GM11168 (cell line): Measurements from ENCODE around the gene AMER1.

Source experiments
- in situ Hi-C: fragments of 300-500 bp; cut with MboI; formaldehyde crosslinking; loops from one replicate; pipeline ENCODE4 v1.12.0; 2022; ENCODE audit warnings: low sequenced_read_pairs; ENCODE audit not compliant: unreplicated experiment

The AMER1 gene

DNA sequence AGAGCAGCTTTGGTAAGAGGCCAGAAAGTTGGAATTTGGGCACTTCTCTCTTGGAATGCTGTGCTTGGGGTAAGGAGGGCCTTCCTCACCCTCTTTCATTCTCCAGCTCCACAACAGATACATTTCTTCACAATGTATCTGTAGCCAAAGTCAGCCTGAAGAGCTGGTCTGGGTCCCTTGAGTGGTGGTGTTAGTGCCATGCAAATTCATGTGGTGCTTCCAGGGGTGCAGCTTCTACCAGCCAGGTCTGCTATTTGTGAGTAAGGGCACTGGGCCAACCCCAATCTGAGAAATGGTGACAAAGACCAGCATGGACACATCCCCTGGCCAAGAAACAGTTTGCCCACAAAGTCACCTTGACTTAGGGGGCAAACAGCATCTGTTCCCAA, 17.8 kb downstream of the AMER1 start:
- in situ Hi-C loops, result no loop called here

DNA sequence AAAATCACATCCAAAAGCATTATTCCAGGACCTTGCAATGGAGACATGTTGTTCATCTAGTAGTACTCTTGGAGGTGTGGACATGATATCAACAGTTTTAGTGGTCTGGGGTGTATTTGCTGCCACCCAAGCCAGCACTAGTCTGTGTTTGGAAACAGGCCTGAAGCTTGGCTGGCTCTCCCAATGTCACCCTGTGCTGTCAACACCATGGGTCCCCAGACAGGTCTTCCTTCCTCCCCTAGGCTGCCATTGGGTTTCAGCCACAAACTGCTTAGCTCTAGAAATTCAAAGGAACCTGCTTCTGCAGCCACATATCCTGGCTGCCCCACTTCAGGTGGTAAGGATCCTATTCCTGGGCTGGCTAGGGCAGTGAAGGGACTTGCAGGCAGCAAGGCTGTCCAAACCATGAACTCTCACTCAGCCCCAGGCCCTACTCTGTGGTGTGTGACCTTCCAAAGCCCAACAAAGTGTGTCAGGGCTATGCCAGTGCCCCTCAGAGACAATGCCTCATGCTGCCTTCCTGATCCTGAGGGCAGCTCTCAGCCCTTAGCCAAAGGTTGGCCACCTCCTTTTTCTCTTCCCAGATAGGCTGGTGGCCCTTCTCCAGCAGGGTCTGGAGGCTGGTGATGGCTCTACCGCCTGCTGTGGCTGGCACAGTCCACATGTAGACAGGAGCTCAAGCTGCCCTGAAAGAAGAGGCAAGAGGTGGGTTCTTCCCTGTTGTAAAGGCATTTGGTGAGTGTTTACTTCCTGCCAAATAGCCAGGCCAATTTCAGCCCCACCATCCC, 18.3 kb downstream of the AMER1 start:
- in situ Hi-C loops, result no loop called here

DNA sequence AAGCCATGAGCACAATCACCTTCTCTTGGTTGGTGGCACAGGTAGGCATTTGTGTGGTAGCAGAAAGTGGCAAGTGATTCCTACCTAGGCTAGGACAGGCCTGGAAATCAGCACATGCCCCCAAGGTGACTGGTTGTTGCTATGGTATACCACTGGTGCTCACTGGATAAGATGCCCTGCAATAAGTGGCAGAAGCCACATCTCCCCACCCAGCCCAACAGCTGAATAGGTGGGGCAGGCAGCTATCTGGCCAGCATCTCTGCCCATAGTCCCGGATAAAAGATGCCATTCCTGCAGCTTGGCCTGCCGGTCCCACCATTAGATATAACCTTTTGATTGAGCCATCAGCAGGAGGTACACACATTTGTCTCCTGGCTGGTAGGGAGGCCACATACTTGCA, 21.1 kb downstream of the AMER1 start:
- in situ Hi-C loops, result no loop called here

DNA sequence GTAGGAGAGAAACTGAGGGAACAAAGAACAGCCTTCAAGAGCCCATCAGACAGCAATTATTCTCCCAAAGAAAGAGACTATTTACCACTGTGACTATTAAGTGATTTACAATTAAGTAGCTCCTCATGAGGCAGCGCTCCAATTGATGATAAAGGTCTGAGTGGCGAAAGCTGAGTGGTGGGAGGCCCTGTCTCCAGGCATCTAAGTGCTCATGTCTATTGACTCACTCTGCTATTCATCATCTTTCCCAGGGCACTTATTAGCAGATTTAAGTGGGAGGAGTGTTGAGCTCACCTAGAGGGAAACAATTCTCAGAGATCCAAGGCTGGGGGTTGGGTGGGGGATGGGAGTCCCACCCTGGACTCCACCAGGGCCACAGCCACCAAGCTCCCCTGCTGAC, 23.3 kb downstream of the AMER1 start:
- in situ Hi-C loops, result no loop called here

DNA sequence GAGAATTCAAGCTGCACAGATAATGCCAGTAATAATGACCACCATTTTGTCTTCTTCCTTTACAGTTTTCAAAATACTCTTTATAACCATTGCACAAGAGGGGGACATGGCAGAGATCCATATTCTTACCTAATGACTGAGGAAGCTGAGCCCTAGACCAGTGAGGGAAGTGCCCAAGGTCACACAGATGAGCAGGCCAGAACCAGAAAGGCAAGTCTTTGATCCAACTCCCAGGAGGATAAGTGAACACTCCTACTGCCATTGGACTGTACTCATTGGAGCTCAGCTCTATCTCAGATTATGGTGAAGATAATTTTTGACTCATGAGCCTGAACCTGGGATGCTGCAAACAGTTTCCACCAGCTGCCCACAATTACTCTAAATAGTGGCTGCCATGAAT, 28.6 kb downstream of the AMER1 start:
- in situ Hi-C loops, result no loop called here

DNA sequence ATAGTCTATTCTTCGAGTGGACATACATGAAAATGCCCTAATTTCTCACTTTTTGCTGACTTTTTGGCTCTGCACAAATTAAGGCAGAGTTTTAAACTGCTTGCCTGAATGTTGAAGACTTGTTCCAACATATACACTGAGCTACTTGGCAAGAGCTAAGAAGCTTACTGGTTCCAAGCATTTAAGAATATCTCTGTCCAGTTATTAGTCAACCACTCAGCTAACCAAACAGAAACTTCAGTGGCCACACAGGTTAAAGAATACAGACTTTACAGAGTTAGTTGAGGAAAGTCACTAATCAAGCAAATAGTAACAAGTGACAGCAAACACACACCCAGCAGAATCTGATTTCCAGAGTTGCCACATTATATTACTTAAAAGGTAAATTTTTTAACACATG, 35.5 kb downstream of the AMER1 start:
- in situ Hi-C loops, result no loop called here

DNA sequence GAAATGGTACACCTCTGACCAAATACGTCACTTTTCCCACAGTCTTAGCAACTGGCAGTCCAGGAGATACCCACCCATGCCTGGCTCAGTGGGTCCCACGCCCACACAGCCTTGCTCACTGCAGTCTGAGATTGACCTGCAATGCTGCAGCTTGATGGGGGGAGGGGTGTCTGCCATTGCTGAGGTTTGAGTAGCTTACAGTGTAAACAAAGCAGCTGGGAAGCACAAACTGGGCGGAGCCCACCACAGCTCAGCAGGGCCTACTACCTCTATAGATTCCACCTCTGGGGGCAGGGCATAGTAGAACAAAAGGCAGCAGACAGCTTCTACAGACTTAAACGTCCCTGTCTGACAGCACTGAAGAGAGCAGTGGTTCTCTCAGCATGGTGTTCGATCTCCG, 52.7 kb downstream of the AMER1 start:
- in situ Hi-C loops, result no loop called here

DNA sequence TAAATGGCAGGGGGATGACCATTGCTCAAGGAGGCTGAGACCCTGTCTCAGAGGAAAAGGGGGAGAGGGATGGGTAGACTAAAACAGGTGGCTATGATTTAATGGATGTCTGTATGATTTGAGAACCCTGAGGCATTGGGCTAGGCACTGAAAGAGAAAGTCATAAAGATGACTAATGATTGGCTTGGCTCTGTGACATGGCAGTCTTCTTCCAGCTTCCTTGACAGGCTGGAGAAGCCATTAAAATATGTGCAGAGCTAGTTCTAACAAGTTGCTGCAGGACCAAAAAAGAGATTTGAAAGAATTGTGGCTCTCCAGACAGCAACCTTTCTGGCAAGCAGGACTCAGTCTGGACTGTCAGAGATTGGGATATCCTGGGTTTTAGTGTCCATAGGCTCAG, 53.6 kb downstream of the AMER1 start:
- in situ Hi-C loops, result no loop called here

DNA sequence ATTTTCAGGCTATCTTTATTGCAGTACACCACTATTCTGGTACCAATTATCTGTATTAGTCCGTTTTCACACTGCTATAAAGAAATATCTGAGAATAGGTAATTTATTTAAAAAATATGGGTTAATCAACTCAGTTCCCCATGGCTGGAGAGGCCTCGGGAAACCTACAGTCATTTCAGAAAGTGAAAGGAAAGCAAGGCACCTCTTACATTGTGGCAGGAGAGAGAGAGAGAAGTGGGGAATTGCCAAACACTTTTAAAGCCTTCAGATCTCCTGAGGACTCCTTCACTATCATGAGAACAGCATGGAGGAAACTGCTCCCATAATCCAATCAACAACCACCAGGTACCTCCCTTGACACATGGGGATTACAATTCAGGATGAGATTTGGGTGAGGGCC, 54.7 kb downstream of the AMER1 start:
- in situ Hi-C loops, result no loop called here
